A204.1 (cell line): ENCODE results near the gene ASNSD1.

Source experiments
- FAIRE-seq: peaks from 2 replicates; lab custom pipeline; 2012; peaks lifted over from hg19 to GRCh38; lab: Jason Lieb, UNC

The ASNSD1 gene

DNA sequence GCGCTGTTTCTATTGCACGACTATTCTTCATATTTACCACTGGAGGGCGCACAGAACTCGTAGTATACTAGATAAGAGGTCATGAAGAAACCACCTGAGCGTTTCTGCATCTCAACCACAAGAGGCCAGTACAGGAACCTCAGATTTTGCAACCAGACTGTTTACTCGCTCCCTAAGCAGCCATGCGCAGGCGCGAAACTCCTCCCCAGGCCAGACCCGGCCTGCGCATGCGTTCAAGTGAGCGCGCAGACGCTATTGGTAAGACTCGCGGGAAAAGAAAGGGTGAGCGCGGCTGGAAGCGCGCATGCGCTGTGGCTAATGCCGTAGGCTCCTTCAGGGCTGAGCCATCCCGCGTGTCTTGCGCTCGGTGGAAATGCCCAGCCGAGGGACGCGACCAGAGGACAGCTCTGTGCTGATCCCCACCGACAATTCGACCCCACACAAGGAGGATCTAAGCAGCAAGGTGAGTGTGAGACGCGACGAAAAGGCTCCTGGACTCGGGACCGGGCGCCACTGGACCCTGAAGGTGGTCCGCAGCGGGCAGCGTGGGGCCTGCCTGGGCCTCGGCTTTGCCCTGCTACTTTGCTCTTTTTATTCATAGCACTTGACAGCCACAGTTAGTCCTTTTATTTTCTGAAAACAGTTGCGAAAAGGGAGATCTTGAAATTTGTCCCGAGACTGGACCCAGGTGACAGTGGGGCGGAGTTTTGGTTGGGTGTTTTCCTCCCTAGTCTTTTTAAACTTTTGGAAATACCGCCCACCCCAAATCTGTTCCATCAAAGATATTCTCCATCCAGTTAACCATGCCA lies at the start of gene ASNSD1:
TSS of gene ASNSD1 (plus strand) at position 312 of the 809 bp plus-strand sequence. CDS start 4,674 bp downstream, outside the sequence.
- FAIRE-seq, result peak; percentile 99

DNA sequence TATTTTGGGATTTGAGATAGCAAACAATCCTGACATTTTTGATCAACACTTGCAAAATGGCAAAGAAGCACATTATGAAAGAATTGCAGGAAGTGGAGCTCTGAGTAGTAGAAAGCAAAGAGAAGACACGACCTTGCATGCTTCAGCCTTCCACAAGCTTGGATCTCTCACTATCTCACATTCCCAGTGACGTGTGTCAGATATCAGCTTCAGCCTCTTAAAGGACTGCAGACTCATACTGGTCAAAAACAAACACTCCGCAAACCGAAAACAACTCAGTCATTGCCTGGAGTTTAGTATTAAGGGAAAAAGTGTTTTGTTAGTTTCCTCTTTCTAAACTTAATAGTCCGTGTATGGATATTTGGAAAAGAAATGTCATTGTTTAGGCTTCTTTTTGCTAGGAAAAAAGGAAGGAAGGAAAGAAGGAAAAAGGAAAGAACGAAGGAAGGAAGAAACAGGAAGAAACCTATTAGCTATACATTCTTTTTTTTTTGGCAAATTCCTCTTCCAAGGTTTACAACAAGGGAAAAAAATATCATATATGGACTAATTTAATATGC lies 48.1 kb upstream of the ASNSD1 start:
- FAIRE-seq, result no peak

- FAIRE-seq, result no peak
These were observed 47.4 kb upstream of the ASNSD1 start for GRCh38 chr2:189613650-189614420.

GRCh38 chr2:189614585-189614984 lies 46.7 kb upstream of the ASNSD1 start:
- FAIRE-seq, result no peak

DNA sequence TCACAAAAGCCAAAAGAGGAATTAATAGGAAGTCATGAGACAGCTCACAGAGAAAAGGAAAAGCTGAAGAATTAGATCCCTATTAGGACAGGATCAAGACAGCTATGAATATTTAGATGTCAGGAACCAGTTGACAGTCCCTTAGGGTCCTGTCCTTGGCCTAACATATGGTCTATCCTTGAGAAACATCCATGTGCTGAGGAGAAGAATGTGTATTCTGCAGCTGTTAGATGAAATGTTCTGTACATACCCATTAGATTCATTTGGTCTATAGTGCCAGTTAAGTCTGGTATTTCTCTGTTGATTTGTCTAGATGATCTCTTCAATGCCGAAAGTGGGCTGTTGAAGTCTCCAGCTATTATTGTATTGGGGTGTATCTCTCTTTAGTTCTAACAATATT lies 43.1 kb upstream of the ASNSD1 start:
- FAIRE-seq, result no peak

- no peak for FAIRE-seq
These were observed 39.5 kb upstream of the ASNSD1 start for GRCh38 chr2:189621781-189622180.

DNA sequence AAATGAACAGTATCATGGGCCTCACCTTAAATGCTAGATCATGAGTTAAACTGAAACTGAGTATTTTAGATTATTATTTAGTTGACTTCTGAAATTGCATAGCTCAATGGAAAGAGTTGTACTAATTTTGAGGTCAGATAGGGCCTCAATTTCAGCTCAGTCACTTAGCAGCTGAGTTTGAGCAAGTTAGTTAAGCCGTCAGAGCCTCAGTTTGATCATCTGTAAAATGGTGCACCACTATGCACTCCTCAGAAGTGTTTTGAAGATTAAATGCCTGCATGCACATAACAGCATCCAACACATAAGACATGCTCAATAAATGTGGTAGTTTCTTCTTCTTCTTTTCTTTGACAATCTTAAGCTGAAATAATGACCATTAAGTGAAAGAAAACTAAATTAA lies 38.2 kb upstream of the ASNSD1 start:
- no peak for FAIRE-seq

- FAIRE-seq, result no peak
These were observed 36.5 kb upstream of the ASNSD1 start for GRCh38 chr2:189624648-189625355.

- FAIRE-seq, result no peak
These were observed 35.6 kb upstream of the ASNSD1 start for GRCh38 chr2:189625636-189626035.

- FAIRE-seq, result no peak
These were observed 33.5 kb upstream of the ASNSD1 start for GRCh38 chr2:189627789-189628188.

- no peak for FAIRE-seq
These were observed 32.3 kb upstream of the ASNSD1 start for GRCh38 chr2:189628817-189629530.

GRCh38 chr2:189629531-189630453 lies 31.5 kb upstream of the ASNSD1 start:
- FAIRE-seq, result no peak

DNA sequence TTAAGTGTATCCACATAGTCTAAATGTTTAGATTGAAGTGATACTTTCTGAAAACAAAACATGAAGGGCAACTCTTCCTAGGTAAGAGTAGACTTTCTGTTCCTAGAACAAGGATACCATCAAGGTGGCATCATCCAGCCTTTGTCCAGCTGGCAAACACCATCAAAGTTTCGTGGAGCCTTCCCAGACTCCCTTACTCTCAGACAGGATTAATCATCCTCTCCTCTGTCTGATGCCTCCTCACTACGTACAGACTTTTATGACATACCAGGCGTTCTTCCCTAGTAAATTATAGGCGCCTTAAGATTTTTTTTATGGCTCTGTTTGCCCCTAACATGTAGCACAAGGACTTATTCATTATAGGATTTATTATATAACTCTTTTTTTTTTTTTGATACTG lies 29.4 kb upstream of the ASNSD1 start:
- no peak for FAIRE-seq

DNA sequence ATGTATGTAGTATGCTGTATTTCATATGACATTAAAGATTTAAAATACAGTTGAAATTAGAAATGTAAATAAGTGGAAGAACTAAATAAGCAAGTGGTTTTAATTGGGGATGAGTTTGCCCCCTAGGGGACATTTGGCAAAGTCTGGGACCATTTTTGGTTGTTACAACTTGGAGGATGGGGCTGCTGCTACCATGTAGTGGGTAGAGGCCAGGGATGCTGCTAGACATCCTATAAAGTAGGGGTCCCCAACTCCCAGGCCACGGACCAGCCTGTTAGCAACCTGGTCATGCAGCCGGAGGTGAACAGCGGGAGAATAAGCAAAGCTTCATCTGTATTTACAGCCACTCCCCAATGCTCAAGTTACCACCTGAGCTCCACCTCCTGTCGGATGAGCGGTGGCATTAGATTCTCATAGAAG lies 27.9 kb upstream of the ASNSD1 start:
- no peak for FAIRE-seq

GRCh38 chr2:189635353-189635752 lies 25.9 kb upstream of the ASNSD1 start:
- no peak for FAIRE-seq

- no peak for FAIRE-seq
These were observed 22.8 kb upstream of the ASNSD1 start for GRCh38 chr2:189638301-189639006.

DNA sequence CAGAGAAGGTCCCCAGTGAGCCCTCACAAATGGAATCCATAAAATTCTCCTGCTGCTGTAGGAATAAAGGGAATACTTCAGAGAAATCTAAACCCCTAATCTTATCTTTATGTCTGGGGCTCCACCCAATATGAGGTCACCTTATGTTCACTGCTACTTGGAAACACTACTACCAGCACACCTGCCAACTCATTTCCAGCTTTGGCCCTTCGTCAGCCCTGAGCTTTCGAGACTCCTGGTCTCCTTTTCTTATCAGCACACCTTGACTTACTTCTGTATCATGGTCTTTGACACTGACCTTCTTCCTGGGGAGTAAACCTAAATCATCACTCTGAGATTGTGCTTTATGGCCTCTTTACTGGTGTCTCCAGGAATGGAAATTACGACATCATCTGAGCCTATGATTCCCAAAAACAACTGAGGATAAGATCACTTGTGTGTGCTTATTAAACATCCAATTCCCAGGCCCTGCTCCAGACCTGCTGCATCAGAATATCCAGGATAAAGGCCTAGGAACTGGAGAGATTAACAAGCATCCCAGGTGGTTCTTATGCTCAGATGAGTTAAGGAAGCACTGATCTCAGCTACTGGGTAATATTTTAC lies 22.2 kb upstream of the ASNSD1 start:
- no peak for FAIRE-seq

DNA sequence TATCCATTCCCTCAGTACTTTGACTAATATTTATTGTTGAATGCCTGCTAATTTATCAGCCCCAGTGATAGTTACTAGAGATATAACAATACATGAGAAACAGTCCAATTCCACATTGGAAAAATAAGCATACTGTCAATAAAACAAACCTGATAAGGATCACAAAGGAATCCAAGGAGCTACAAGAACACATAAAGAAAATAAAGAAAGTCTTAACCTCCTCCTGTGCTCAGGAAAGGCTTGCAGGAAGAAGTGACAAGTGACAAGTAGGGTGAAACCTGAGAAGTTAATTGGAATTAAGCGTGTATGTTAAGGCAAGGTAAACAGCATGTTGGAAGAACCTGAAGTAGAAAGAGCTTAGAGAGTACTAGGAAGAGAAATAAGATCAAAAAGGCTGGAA lies 20.3 kb upstream of the ASNSD1 start:
- FAIRE-seq, result no peak

- no peak for FAIRE-seq
These were observed 19.7 kb upstream of the ASNSD1 start for GRCh38 chr2:189641590-189641989.

GRCh38 chr2:189646521-189646920 lies 14.7 kb upstream of the ASNSD1 start:
- FAIRE-seq, result no peak
